Cortex of kidney (tissue), 1 donor: ENCODE measurements around the gene WAPL.

ENCODE experiments used
- DNase-seq: peaks from one replicate; lab custom pipeline; 2025; lab: John Stamatoyannopoulos, UW

Gene WAPL

GRCh38 chr10:86524225-86524962 is 2.8 kb upstream of the WAPL start:
- DNase-seq, result no peak

DNA sequence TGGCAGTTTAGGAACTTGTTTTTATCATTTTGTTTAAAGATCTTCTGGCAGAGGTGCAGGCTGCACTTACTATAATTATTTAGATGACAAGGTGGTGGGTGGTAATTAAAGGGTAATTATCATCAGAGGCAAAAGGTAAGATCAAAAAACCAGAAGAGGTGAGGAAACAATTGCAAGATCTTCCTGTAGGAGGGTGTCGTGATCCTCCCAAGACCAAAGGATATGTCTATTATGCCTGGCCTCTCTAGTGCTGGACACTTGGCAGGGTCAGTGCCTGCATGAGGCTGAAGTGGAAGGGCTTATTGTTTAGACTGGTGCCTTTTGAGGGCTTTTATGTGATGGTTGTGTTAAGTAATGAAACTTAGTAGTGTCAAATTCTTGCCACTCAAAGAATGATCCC is 1.8 kb upstream of the WAPL start:
- no peak for DNase-seq

DNA sequence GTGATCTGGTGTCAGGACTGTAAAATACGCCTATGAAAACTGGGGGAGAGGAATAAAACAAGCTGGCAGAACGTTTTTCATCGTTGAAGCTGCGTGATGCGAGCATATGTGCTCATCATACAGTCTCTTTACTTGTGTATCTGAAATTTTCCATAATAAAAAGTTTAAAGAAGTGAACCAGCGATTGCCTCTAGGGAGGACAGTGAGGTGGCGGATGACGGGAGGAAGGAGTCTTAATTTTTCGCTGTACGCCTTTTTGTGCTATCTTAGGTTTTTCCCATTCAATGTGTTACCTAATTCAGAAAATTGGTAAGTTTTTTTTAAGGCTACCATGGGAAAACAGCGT is 891 bp upstream of the WAPL start:
- DNase-seq, result no peak

- DNase-seq, result no peak
Observed at GRCh38 chr10:86520871-86521677, 518 bp downstream of the WAPL start.

DNA sequence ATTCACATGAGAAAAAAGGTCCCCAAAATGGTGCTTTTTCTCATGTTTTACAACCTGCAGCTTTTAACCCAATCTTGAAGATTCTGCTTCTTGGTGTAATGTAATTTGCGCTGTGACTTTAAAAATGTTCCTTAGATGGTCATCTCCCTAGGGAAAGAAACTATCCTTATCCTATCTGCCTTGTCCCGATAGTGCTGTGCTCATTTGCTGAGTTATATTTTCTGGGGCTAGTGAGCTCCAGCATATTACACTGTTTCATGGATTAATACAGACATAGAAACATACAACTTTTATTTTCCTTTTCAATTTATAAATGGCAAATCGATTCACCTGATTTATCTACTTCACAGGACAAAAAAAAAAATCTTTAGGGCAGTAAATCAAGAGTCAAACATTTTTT is 2.8 kb downstream of the WAPL start:
- no peak for DNase-seq

- DNase-seq, result no peak
Observed at GRCh38 chr10:86512137-86512536, 9.5 kb downstream of the WAPL start.

- DNase-seq, result no peak
Observed at GRCh38 chr10:86511027-86511865, 10.3 kb downstream of the WAPL start.

GRCh38 chr10:86509145-86509544 is 12.4 kb downstream of the WAPL start:
- no peak for DNase-seq

DNA sequence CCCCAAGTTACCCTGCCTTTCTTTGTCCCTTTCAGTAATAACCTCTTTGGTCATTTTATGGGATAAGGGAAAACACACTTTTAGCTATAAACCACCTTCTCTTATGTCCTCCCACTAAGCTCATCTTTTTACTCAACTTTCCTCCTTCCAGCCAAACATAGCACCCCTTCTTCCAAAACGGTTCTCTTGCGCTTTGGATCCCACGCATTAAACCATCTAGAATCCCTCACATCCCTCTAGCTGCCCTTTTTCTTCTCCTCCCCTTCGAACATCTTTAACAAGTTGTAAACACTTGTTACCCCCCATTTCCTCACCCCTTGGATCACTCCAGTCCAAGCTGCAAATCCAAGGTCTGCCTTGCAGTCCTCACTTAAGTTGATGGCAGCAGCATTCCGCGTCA is 13.4 kb downstream of the WAPL start:
- DNase-seq, result no peak

DNA sequence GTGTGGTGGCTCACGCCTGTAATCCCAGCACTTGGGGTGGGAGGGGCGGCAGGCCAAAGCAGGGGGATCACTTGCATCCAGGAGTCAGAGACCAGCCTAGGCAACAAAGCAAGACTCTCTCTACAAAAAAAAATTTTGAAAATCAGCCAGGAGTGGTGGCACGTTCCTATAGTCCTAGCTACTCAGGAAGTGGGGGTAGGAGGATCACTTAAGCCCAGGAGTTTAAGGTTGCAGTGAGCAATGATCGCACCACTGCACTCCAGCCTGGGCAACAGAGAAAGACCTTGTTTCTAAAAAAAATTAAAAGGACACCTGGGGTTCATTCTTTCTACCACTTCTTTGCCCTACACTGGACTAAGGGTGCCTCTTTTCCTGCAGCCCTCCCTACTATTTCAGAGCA is 15.1 kb downstream of the WAPL start:
- no peak for DNase-seq

DNA sequence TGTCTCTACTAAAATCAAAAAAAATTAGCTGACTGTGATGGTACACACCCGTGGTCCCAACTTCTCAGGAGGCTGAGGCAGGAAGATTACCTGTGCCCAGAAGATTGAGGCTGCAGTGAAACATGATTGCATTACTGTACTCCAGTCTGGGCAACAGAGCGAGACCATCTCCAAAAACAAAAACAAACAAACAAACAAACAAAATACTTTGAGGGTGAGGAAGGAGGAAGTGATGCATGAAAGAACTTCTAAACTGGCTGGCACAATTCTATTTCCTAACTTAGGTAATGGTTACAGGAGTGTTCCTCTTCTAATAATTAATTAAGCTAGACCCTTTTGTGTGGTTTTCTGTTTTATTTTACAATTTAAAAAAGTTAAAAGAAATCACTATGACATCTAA is 15.5 kb downstream of the WAPL start:
- DNase-seq, result no peak

- DNase-seq, result no peak
Observed at GRCh38 chr10:86504510-86504909, 17.1 kb downstream of the WAPL start.

- DNase-seq, result no peak
Observed at GRCh38 chr10:86500846-86501245, 20.7 kb downstream of the WAPL start.

GRCh38 chr10:86498598-86498997 is 23.0 kb downstream of the WAPL start:
- DNase-seq, result no peak

- DNase-seq, result no peak
Observed at GRCh38 chr10:86497621-86498020, 24.0 kb downstream of the WAPL start.

DNA sequence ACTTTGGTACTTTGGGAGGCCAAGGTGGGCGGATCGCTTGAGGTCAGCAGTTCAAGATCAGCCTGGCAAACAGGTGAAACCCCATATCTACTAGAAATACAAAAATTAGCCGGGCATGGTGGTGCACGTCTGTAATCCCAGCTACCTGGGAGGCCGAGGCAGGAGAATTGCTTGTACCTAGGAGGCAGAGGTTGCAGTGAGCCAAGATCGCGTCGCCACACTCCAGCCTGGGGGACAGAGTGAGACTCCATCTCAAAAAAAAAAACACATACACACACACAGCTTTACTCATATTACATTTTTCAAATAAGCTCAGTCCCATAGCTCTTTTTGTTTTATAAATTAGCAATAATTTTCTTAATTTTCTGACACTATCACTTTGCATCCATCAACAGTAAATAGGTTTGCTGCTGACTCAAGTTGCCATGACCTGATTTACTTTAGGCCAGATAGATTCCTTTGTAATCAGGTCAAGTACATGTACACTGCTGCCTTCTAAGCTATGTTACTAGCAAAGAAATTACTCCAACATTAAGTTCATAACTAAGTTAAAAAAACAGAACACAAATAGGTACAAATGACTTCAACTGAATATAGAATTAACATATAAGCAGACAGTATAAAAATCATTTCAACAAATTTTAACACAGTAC is 31.5 kb downstream of the WAPL start:
- DNase-seq, result no peak

DNA sequence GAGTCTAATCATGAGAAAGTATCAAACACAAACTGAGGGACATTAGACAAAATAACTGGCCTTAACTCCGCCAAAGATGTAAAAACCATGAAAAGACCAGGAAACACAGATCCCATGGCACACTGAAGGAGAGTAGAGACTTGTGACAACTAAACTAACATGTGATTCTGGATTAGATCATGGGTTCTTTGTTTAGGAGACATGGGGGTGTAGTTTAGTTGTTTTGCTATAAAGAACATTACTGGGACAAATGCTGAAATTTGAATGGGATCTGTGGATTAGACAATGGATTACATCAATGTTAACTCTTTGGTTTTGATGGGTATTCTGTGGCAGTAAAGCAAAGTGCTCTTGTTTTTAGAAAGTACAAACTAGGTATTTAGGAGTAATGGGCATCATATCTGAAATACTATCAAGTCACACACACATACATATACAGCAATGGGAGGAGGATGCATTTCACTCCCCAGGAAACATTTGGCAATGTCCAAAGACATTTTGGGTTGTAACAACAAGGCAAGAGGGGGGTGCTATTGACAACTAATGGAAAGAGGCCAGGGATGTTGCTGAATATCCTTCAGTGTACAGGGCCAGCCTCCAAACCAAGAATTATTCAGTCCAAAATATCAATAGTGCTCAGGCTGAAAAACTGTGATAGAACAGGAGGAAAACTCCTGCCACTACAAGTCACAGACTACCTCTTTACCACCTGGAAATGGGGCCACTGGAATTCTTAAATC is 32.4 kb downstream of the WAPL start:
- no peak for DNase-seq

DNA sequence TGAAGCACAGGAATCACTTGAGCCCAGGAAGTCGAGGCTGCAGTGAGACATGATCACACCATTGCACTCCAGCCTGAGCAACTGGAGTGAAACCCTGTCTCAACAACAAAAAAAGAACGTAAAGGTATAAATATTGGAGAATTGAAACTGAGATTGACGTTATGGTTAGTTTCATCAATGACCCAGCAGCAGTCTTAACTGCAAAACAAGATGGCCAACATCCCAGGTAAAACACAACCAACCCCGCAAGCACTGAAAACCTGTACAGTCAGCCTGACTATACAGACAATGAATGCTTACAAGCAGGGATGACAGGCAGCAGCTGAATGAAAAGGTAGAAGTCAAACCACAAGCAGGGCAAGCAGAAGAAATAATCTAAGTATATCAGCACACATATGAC is 34.7 kb downstream of the WAPL start:
- no peak for DNase-seq

- DNase-seq, result no peak
Observed at GRCh38 chr10:86483664-86484063, 37.9 kb downstream of the WAPL start.

DNA sequence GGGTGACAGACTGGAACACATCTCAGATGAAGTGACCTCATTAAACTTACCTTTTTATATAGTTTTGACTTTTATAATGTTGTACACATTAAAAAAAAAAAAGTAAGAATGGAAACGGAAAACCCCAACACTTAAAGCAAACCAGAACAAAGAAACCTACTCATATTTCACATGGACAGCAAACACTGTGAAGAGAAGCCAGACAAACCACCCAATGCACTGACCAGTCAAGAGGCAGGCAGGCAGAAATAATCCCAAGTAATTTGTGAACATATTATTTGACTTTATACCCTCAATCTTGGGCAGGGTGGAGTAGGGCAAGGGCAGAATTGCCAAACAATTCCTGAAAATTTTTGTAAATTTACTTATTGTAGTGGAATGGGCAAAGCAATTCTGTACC is 39.8 kb downstream of the WAPL start:
- DNase-seq, result no peak

- no peak for DNase-seq
Observed at GRCh38 chr10:86480571-86480970, 41.0 kb downstream of the WAPL start.

DNA sequence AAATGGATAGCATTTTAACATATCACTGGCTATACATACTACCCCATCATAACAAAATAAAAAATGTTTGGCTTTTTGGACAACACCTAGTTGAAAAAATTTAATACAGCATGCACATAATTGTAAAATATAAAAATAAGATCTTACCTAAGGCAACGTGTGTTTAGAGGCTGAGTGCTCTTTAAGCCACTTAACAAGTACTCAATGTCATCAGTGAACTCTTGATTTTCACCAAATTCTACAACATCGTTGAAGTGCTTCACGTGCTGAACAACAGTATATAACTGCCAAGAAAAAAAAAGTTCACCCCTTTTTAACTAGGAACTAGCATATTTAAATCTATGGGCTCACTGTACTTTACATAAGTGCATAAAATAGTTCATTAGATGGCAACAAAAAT is 49.5 kb downstream of the WAPL start:
- DNase-seq, result no peak
